Measurements from ENCODE around the gene ACAD9. TPM values are rescaled to one million over a fixed set of nuclear protein-coding genes. Genes with fewer than 3 reads are reported as not detected.

ACAD9 gene
- polyA plus RNA-seq, 3 donors = 21.9 to 27.7 (median 25.6) TPM

DNA sequence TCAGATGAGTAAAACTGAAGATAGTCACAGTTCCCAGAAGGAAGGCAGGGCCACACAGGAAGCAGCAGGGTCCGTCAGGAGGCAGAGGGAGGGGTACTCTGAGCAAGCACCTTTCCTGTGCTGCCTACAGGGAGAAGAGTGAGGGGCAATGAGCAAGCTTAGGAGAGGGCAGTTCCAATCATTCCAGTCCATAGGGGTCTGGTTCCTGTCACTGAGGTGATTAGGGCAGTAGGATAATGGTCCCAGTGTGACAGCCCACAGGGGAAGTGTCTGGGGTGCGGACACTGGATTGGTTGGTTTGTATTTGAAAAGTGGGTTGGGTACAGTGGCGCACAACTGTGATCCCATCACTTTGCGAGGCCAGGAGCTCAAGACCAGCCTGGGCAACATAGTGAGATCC, 7.1 kb upstream of the ACAD9 start:
- no peak overlapping the region for H3K9ac ChIP-seq (ENCODE audit: insufficient read depth, low read length, poor library complexity, severe bottlenecking)
- no peaks in the 10 kb centered on the region for H3K27me3 ChIP-seq (ENCODE audit: control insufficient read depth in 2 of 2, insufficient read depth in 2 of 2, low read length in 2 of 2)
- no peak overlapping the region for H3K4me2 ChIP-seq (replicated peaks; ENCODE audit: extremely low read depth, low read length, poor library complexity, severe bottlenecking)
- H3K4me3 Mint-ChIP-seq = no peak overlapping the region
- no peaks in the 10 kb centered on the region for H3K36me3 ChIP-seq (replicated peaks in 1 of 2; ENCODE audit: control insufficient read depth in 1 of 2, insufficient read depth in 2 of 2, low read length in 2 of 2)
- H3K4me1 Mint-ChIP-seq = peaks cover 19% of the 10 kb centered on the region
- no peaks in the 10 kb centered on the region for H4K20me1 ChIP-seq (ENCODE audit: insufficient read depth, low read length)
- H3K4me3 ChIP-seq (replicated peaks in 1 of 3; ENCODE audit: low read depth in 2 of 3, low read length in 3 of 3) = no peak overlapping the region
- no peak overlapping the region for H2AFZ ChIP-seq (ENCODE audit: insufficient read depth, low read depth, low read length, poor library complexity, severe bottlenecking)
- WGBS (ENCODE audit: insufficient coverage) = 0% methylated on average over 1 of the region's 4 CpGs
- no peak overlapping the region for H3K27ac Mint-ChIP-seq
- intact Hi-C loops (cut with micrococcal nuclease) = no loop called here
- no peak overlapping the region for H3K27ac ChIP-seq (ENCODE audit: low read depth in 1 of 2, low read length in 2 of 2)
- DNase-seq = no peak
- no peaks in the 10 kb centered on the region for H3K9me3 Mint-ChIP-seq
- no peak for TF ChIP-seq CTCF (IDR thresholded peaks at IDR 0.05)
- no peaks in the 10 kb centered on the region for H3K9me3 ChIP-seq (replicated peaks in 1 of 2; ENCODE audit: control insufficient read depth in 1 of 2, insufficient read depth in 1 of 2, low read length in 2 of 2)
- peaks cover 4% of the 10 kb centered on the region for H3K79me2 ChIP-seq (ENCODE audit: insufficient read depth, low read length)
- H3K27me3 Mint-ChIP-seq (ENCODE audit: low read depth in 3 of 3) = peaks cover 0 to 2% (median 1%) of the 10 kb centered on the region in 3 donors
- peaks cover 20 to 27% of the 10 kb centered on the region in 2 donors for H3K4me1 ChIP-seq (ENCODE audit: control insufficient read depth in 1 of 2, insufficient read depth in 2 of 2, low read length in 2 of 2)
- H3K36me3 Mint-ChIP-seq = no peaks in the 10 kb centered on the region

DNA sequence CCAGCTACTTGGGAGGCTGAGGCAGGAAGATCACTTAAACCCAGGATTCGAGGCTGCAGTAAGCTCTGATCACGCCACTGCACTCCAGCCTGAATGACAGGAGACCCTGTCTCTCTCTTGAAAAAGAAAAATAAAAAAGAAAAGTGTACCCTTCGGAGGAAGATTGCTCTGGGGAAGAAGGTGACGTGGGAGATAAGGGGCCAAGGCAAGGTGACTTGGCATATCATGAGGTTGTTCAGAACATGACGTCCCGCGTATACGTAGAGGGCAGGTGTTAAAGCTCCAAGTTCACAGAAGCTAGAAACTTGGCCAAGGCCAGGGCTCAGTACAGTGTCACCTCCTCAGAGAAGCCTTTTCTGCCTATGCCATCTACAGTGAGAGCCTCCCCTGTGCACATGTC, 6.7 kb upstream of the ACAD9 start:
- no peaks in the 10 kb centered on the region for H3K36me3 ChIP-seq (replicated peaks in 1 of 2; ENCODE audit: control insufficient read depth in 1 of 2, insufficient read depth in 2 of 2, low read length in 2 of 2)
- Mint-ChIP-seq H3K27ac (no peak overlapping the region), H3K4me1 (peaks cover 19% of the 10 kb centered on the region), H3K9me3 (no peaks in the 10 kb centered on the region), H3K27me3 (ENCODE audit: low read depth in 3 of 3) (peaks cover 0 to 2% (median 1%) of the 10 kb centered on the region in 3 donors), H3K36me3 (no peaks in the 10 kb centered on the region), H3K4me3 (no peak overlapping the region)
- DNase-seq = no peak
- no peak overlapping the region for H3K9ac ChIP-seq (ENCODE audit: insufficient read depth, low read length, poor library complexity, severe bottlenecking)
- no peaks in the 10 kb centered on the region for H4K20me1 ChIP-seq (ENCODE audit: insufficient read depth, low read length)
- TF ChIP-seq CTCF (IDR thresholded peaks at IDR 0.05) = no peak
- no peaks in the 10 kb centered on the region for H3K27me3 ChIP-seq (ENCODE audit: control insufficient read depth in 2 of 2, insufficient read depth in 2 of 2, low read length in 2 of 2)
- peaks cover 8% of the 10 kb centered on the region for H3K79me2 ChIP-seq (ENCODE audit: insufficient read depth, low read length)
- H3K4me3 ChIP-seq (replicated peaks in 1 of 3; ENCODE audit: low read depth in 2 of 3, low read length in 3 of 3) = no peak overlapping the region
- peaks cover 18 to 27% of the 10 kb centered on the region in 2 donors for H3K4me1 ChIP-seq (ENCODE audit: control insufficient read depth in 1 of 2, insufficient read depth in 2 of 2, low read length in 2 of 2)
- H3K27ac ChIP-seq (ENCODE audit: low read depth in 1 of 2, low read length in 2 of 2) = no peak overlapping the region
- no peak overlapping the region for H3K4me2 ChIP-seq (replicated peaks; ENCODE audit: extremely low read depth, low read length, poor library complexity, severe bottlenecking)
- no peak overlapping the region for H2AFZ ChIP-seq (ENCODE audit: insufficient read depth, low read depth, low read length, poor library complexity, severe bottlenecking)
- intact Hi-C loops (cut with micrococcal nuclease) = no loop called here
- WGBS (ENCODE audit: insufficient coverage) = 92% methylated on average over 8 of the region's 8 CpGs
- H3K9me3 ChIP-seq (replicated peaks in 1 of 2; ENCODE audit: control insufficient read depth in 1 of 2, insufficient read depth in 1 of 2, low read length in 2 of 2) = no peaks in the 10 kb centered on the region
